BJ (cell line): ENCODE results near the gene SMYD3. TPM values are rescaled to one million over a fixed set of nuclear protein-coding genes. Genes with fewer than 3 reads are reported as not detected.

Source experiments
- CTCF ChIA-PET: fragments of 350-600 bp; formaldehyde crosslinking; extraction: SDS; loops from one replicate; lab custom pipeline; 2021; ENCODE audit warnings: antibody characterized with exemption, inconsistent platforms; lab: Yijun Ruan, JAX
- POLR2A ChIA-PET: fragments of 300-600 bp; sonication (Branson Sonifier 250); formaldehyde crosslinking; extraction: SDS; loops from one replicate; lab custom pipeline; 2021; ENCODE audit warnings: antibody characterized with exemption; lab: Charles Lee
- DNase-seq: peaks from one replicate; pipeline ENCODE4 v3.0.0-alpha.2; 2011; ENCODE audit warnings: low read depth
- H3K27me3 ChIP-seq: 2 replicates; pipeline ENCODE4 v1.6.0; 2011; ENCODE audit warnings: low read length; ENCODE audit not compliant: control insufficient read depth, insufficient read depth
- H3K36me3 ChIP-seq: 2 replicates; pipeline ENCODE4 v1.5.1; 2011; ENCODE audit warnings: low read length; ENCODE audit not compliant: control insufficient read depth, insufficient read depth
- H3K4me3 ChIP-seq: 2 replicates; pipeline ENCODE4 v1.5.1; 2011; ENCODE audit warnings: low read depth, mild to moderate bottlenecking, control low read depth, low read length
- CTCF ChIP-seq: IDR thresholded peaks from 2 replicates; pipeline ENCODE4 v1.5.1; 2011; ENCODE audit warnings: low read depth, mild to moderate bottlenecking, control low read depth, inconsistent platforms, low read length, moderate library complexity; ENCODE audit not compliant: insufficient read depth
- polyA plus RNA-seq: library from polyadenylated mRNA; depleted of rRNA; stranded (reverse); fragments of >200 nt; gene quantifications from 2 replicates; pipeline ENCODE4 v1.2.3, GENCODE V29; 2011

Gene SMYD3
- polyA plus RNA-seq, 1 experiment: 26.1 TPM

- POLR2A ChIA-PET: interaction anchor here (0.6 kb wide), 1 partner anchor 41 kb away, joined by 6 read pairs; no protein-coding TSS in a partner anchor
- CTCF ChIA-PET: interaction anchor here (0.8 to 1.7 kb wide), 3 partner anchors 257 to 1125 kb away, joined by 4 to 6 read pairs (median 4); no protein-coding TSS in a partner anchor
- H3K36me3 ChIP-seq: no peaks in the 10 kb centered on the region
- no peak for DNase-seq
- H3K27me3 ChIP-seq: no peaks in the 10 kb centered on the region
- H3K4me3 ChIP-seq: no peak overlapping the region
- no peak for TF ChIP-seq CTCF
Observed at GRCh38 chr1:246278371-246278770, 228.7 kb downstream of the SMYD3 start.

- POLR2A ChIA-PET: no interaction called here
- Histone ChIP-seq H3K36me3 (no peaks in the 10 kb centered on the region), H3K4me3 (no peak overlapping the region), H3K27me3 (no peaks in the 10 kb centered on the region)
- CTCF ChIA-PET: interaction anchor here (0.6 to 1.1 kb wide), 2 partner anchors 127 to 264 kb away, joined by 3 to 4 read pairs; no protein-coding TSS in a partner anchor
- TF ChIP-seq CTCF: no peak
- no peak for DNase-seq
Observed at GRCh38 chr1:246275036-246275435, 232.0 kb downstream of the SMYD3 start.

- POLR2A ChIA-PET: no interaction called here
- CTCF ChIA-PET: interaction anchor here (1.1 to 1.7 kb wide), 3 partner anchors 11 to 263 kb away, joined by 3 to 4 read pairs (median 3); no protein-coding TSS in a partner anchor
- no peak for TF ChIP-seq CTCF
- DNase-seq: peak; percentile 13
- no peaks in the 10 kb centered on the region for H3K36me3 ChIP-seq
- H3K4me3 ChIP-seq: no peak overlapping the region
- no peaks in the 10 kb centered on the region for H3K27me3 ChIP-seq
Observed at GRCh38 chr1:246274186-246274585, 232.9 kb downstream of the SMYD3 start.

- DNase-seq: no peak
- Histone ChIP-seq H3K27me3 (no peaks in the 10 kb centered on the region), H3K4me3 (no peak overlapping the region), H3K36me3 (no peaks in the 10 kb centered on the region)
- ChIA-PET CTCF (interaction anchor here (0.7 to 1.3 kb wide), 2 partner anchors 12 to 153 kb away, joined by 3 to 4 read pairs; no protein-coding TSS in a partner anchor), POLR2A (no interaction called here)
- no peak for TF ChIP-seq CTCF
Observed at GRCh38 chr1:246271516-246271915, 235.6 kb downstream of the SMYD3 start.

GRCh38 chr1:246270236-246270635, 236.8 kb downstream of the SMYD3 start:
- POLR2A ChIA-PET: no interaction called here
- no peaks in the 10 kb centered on the region for H3K27me3 ChIP-seq
- no peak for TF ChIP-seq CTCF

More at GRCh38 chr1:246270236-246270635, 236.8 kb downstream of the SMYD3 start:
- H3K36me3 ChIP-seq: no peaks in the 10 kb centered on the region
- no peak overlapping the region for H3K4me3 ChIP-seq
- CTCF ChIA-PET: no interaction called here
- DNase-seq: no peak
